GM18951 (cell line): ENCODE data around the gene DNER.
"Not testable (repeated sequence)": the region's sequence is repeated elsewhere in the genome, so short reads cannot be mapped to it uniquely, and the experiment has no call there.

Source experiments
- POLR2A ChIP-seq: IDR thresholded peaks from 4 replicates; pipeline ENCODE4 v1.6.1; 2011; ENCODE audit warnings: mild to moderate bottlenecking; ENCODE audit not compliant: insufficient read length, insufficient read depth; ENCODE audit errors: extremely low read depth
- in situ Hi-C: fragments of 300-500 bp; cut with MboI; formaldehyde crosslinking; loops from one replicate; pipeline ENCODE4 v1.12.0; 2022; ENCODE audit warnings: low sequenced_read_pairs, mixed read lengths, inconsistent platforms; ENCODE audit not compliant: unreplicated experiment

DNER gene

GRCh38 chr2:229701716-229702115 lies 12.6 kb downstream of the DNER start:
- in situ Hi-C loops, result no loop called here
- no peak for TF ChIP-seq POLR2A

GRCh38 chr2:229701062-229701461 lies 13.3 kb downstream of the DNER start:
- TF ChIP-seq POLR2A, result no peak
- in situ Hi-C loops, result no loop called here

GRCh38 chr2:229695961-229696360 lies 18.4 kb downstream of the DNER start:
- no peak for TF ChIP-seq POLR2A
- in situ Hi-C loops, result no loop called here

- in situ Hi-C loops, result not testable (repeated sequence)
Measured at GRCh38 chr2:229693845-229694244, 20.5 kb downstream of the DNER start.

GRCh38 chr2:229691631-229692030 lies 22.7 kb downstream of the DNER start:
- in situ Hi-C loops, result no loop called here

GRCh38 chr2:229689307-229689839 lies 25.0 kb downstream of the DNER start:
- no peak for TF ChIP-seq POLR2A
- in situ Hi-C loops, result no loop called here

More at GRCh38 chr2:229691631-229692030, 22.7 kb downstream of the DNER start:
- no peak for TF ChIP-seq POLR2A

GRCh38 chr2:229688141-229688540 lies 26.2 kb downstream of the DNER start:
- in situ Hi-C loops, result no loop called here

GRCh38 chr2:229686122-229686919 lies 28.0 kb downstream of the DNER start:
- TF ChIP-seq POLR2A, result no peak
- in situ Hi-C loops, result no loop called here

More at GRCh38 chr2:229688141-229688540, 26.2 kb downstream of the DNER start:
- TF ChIP-seq POLR2A, result no peak

GRCh38 chr2:229684942-229685562 lies 29.3 kb downstream of the DNER start:
- TF ChIP-seq POLR2A, result no peak
- in situ Hi-C loops, result no loop called here

GRCh38 chr2:229679393-229680125 lies 34.8 kb downstream of the DNER start:
- no peak for TF ChIP-seq POLR2A
- in situ Hi-C loops, result no loop called here

GRCh38 chr2:229675569-229675968 lies 38.8 kb downstream of the DNER start:
- TF ChIP-seq POLR2A, result no peak
- in situ Hi-C loops, result no loop called here

- in situ Hi-C loops, result no loop called here
- TF ChIP-seq POLR2A, result no peak
Measured at GRCh38 chr2:229674830-229675530, 39.4 kb downstream of the DNER start.

GRCh38 chr2:229673676-229674075 lies 40.7 kb downstream of the DNER start:
- in situ Hi-C loops, result no loop called here
- TF ChIP-seq POLR2A, result no peak
